Gastroesophageal sphincter (tissue), 3 donors: ENCODE measurements around the gene IDI1.

ENCODE experiments used
- EP300 ChIP-seq: sonication (generic); formaldehyde crosslinking; IDR thresholded peaks from one replicate; pipeline ENCODE4 v1.6.1; 2017; ENCODE audit warnings: antibody characterized with exemption, mild to moderate bottlenecking
- POLR2A ChIP-seq, 2 donors: fragments of 450-650 bp; IDR thresholded peaks; one replicate each; pipeline ENCODE4 v1.6.1; 2017; ENCODE audit warnings: antibody characterized with exemption in 2 of 2, mild to moderate bottlenecking in 2 of 2, moderate library complexity in 1 of 2
- POLR2AphosphoS5 ChIP-seq: sonication (generic); formaldehyde crosslinking; IDR thresholded peaks from one replicate; pipeline ENCODE4 v1.6.1; 2017; ENCODE audit warnings: antibody characterized with exemption
- TF ChIP-seq, protein P1 (sequence below), 4 experiments: fragments of 200-600 bp in 2 of 4; fragments of 450-650 bp in 2 of 4; sonication (generic) in 1 of 4; IDR thresholded peaks; one replicate each; pipeline ENCODE4 v1.5.1; 2017 to 2019; ENCODE audit warnings: antibody characterized with exemption in 4 of 4, mild to moderate bottlenecking in 2 of 4, moderate library complexity in 2 of 4

DNA sequence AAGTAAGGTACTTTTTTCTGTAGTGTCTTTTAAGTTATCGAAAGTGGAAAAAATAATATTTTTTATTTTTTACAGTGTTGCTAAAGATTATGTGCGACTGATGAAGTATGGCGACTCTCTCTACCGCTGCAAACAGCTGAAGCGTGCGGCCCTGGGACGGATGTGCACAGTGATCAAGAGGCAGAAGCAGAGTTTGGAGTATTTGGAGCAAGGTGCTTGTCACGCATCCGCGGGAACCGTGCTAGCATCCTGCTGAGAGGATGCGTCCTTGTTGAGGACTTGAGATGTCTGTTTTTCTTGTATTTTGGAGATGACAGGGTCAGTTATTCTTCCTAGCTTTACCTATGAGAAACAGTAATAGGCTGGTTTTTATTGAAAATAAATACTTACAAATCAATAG lies 52.9 kb downstream of the IDI1 start:
- TF ChIP-seq EP300, result no peak
- TF ChIP-seq POLR2A (IDR thresholded peaks at IDR 0.05), result no peak
- TF ChIP-seq, protein P1, sequence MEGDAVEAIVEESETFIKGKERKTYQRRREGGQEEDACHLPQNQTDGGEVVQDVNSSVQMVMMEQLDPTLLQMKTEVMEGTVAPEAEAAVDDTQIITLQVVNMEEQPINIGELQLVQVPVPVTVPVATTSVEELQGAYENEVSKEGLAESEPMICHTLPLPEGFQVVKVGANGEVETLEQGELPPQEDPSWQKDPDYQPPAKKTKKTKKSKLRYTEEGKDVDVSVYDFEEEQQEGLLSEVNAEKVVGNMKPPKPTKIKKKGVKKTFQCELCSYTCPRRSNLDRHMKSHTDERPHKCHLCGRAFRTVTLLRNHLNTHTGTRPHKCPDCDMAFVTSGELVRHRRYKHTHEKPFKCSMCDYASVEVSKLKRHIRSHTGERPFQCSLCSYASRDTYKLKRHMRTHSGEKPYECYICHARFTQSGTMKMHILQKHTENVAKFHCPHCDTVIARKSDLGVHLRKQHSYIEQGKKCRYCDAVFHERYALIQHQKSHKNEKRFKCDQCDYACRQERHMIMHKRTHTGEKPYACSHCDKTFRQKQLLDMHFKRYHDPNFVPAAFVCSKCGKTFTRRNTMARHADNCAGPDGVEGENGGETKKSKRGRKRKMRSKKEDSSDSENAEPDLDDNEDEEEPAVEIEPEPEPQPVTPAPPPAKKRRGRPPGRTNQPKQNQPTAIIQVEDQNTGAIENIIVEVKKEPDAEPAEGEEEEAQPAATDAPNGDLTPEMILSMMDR (IDR thresholded peaks at IDR 0.05), result no peak
- TF ChIP-seq POLR2AphosphoS5, result no peak
